A673 (cell line): ENCODE measurements around the gene FOLH1.
"Not testable (repeated sequence)": the region's sequence is repeated elsewhere in the genome, so short reads cannot be mapped to it uniquely, and the experiment has no call there.

Experiments
- EZH2 ChIP-seq: fragments of 200-600 bp; sonication (generic); IDR thresholded peaks from 2 replicates; pipeline ENCODE4 v1.6.1; 2017; ENCODE audit warnings: borderline replicate concordance, low read depth, mild to moderate bottlenecking, mixed read lengths, antibody characterized with exemption, low read length; ENCODE audit not compliant: poor library complexity, severe bottlenecking
- TF ChIP-seq, protein P1 (sequence below): fragments of 300-800, 200-600 bp; sonication (generic); conservative IDR thresholded peaks from 2 replicates; pipeline ENCODE4 v1.5.1; 2017; ENCODE audit warnings: low read depth, mild to moderate bottlenecking, antibody characterized with exemption, low read length, moderate library complexity, mixed read lengths

- TF ChIP-seq, protein P1, sequence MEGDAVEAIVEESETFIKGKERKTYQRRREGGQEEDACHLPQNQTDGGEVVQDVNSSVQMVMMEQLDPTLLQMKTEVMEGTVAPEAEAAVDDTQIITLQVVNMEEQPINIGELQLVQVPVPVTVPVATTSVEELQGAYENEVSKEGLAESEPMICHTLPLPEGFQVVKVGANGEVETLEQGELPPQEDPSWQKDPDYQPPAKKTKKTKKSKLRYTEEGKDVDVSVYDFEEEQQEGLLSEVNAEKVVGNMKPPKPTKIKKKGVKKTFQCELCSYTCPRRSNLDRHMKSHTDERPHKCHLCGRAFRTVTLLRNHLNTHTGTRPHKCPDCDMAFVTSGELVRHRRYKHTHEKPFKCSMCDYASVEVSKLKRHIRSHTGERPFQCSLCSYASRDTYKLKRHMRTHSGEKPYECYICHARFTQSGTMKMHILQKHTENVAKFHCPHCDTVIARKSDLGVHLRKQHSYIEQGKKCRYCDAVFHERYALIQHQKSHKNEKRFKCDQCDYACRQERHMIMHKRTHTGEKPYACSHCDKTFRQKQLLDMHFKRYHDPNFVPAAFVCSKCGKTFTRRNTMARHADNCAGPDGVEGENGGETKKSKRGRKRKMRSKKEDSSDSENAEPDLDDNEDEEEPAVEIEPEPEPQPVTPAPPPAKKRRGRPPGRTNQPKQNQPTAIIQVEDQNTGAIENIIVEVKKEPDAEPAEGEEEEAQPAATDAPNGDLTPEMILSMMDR, result not testable (repeated sequence)
- not testable (repeated sequence) for TF ChIP-seq EZH2
These were observed 16.9 kb upstream of the FOLH1 start for GRCh38 chr11:49225255-49225785.
